GM23338 (cell line): Measurements from ENCODE around the gene LMLN. TPM values are rescaled to one million over a fixed set of nuclear protein-coding genes. Genes with fewer than 3 reads are reported as not detected.

Source experiments
- ATAC-seq: fragments of 200-7000 bp; cut with Tn5 transposase; 3 replicates; pipeline ENCODE4 v1.9.1; 2020
- DNase-seq: peaks from one replicate; pipeline ENCODE4 v3.0.0-alpha.2; 2015; ENCODE audit warnings: low spot score
- H2AFZ ChIP-seq: fragments of 200-600 bp; sonication (generic); 2 replicates; pipeline ENCODE4 v1.8.0; 2016; ENCODE audit warnings: antibody characterized with exemption, mild to moderate bottlenecking, moderate library complexity
- H3F3A ChIP-seq: fragments of 200-600 bp; sonication (generic); replicated peaks from 2 replicates; pipeline ENCODE4 v1.8.0; 2017; ENCODE audit warnings: antibody characterized with exemption, mixed run types, low read depth
- H3K27ac ChIP-seq: fragments of 200-600 bp; sonication (generic); 2 replicates; pipeline ENCODE4 v1.6.1; 2016; ENCODE audit warnings: low read depth
- H3K27me3 ChIP-seq: fragments of 200-600 bp; sonication (generic); 2 replicates; pipeline ENCODE4 v1.8.0; 2016; ENCODE audit warnings: mild to moderate bottlenecking, mixed run types, moderate library complexity; ENCODE audit not compliant: insufficient read depth
- H3K36me3 ChIP-seq: fragments of 200-600 bp; sonication (generic); 2 replicates; pipeline ENCODE4 v1.8.0; 2016; ENCODE audit warnings: mild to moderate bottlenecking; ENCODE audit not compliant: insufficient read depth
- H3K4me1 ChIP-seq: fragments of 200-600 bp; sonication (generic); 2 replicates; pipeline ENCODE4 v1.8.0; 2016; ENCODE audit warnings: mild to moderate bottlenecking, moderate library complexity; ENCODE audit not compliant: insufficient read depth
- H3K4me2 ChIP-seq: fragments of 200-600 bp; sonication (generic); 2 replicates; pipeline ENCODE4 v1.7.1; 2017; ENCODE audit warnings: mixed run types
- H3K4me3 ChIP-seq: fragments of 200-600 bp; sonication (generic); 2 replicates; pipeline ENCODE4 v1.6.1; 2016; ENCODE audit warnings: mixed run types
- H3K79me2 ChIP-seq: fragments of 200-600 bp; sonication (generic); replicated peaks from 2 replicates; pipeline ENCODE4 v1.8.0; 2017; ENCODE audit warnings: mild to moderate bottlenecking; ENCODE audit not compliant: insufficient read depth
- H3K9me2 ChIP-seq: fragments of 200-600 bp; sonication (generic); 2 replicates; pipeline ENCODE4 v1.8.0; 2017; ENCODE audit not compliant: insufficient read depth
- H4K20me1 ChIP-seq: fragments of 200-600 bp; sonication (generic); replicated peaks from 2 replicates; pipeline ENCODE4 v1.8.0; 2017; ENCODE audit warnings: mild to moderate bottlenecking; ENCODE audit not compliant: insufficient read depth
- H3K27ac Mint-ChIP-seq: 2 replicates; pipeline ENCODE4 v1.8.0; 2020; ENCODE audit warnings: inconsistent platforms, mild to moderate bottlenecking, moderate library complexity, mixed read lengths
- H3K27me3 Mint-ChIP-seq: 3 replicates; pipeline ENCODE4 v1.8.0; 2022; ENCODE audit warnings: low read depth, mild to moderate bottlenecking, moderate library complexity, mixed read lengths, inconsistent platforms; ENCODE audit not compliant: insufficient read depth, poor library complexity
- H3K36me3 Mint-ChIP-seq: 3 replicates; pipeline ENCODE4 v1.8.0; 2021; ENCODE audit warnings: low read depth, mild to moderate bottlenecking, inconsistent platforms, moderate library complexity, mixed read lengths
- H3K4me1 Mint-ChIP-seq: 3 replicates; pipeline ENCODE4 v1.8.0; 2020; ENCODE audit warnings: mild to moderate bottlenecking, inconsistent platforms, mixed read lengths
- H3K4me3 Mint-ChIP-seq: 3 replicates; pipeline ENCODE4 v1.8.0; 2021; ENCODE audit warnings: moderate library complexity, mild to moderate bottlenecking, inconsistent platforms, mixed read lengths
- H3K9me3 Mint-ChIP-seq: 3 replicates; pipeline ENCODE4 v1.8.0; 2020; ENCODE audit warnings: moderate library complexity, mild to moderate bottlenecking, inconsistent platforms, mixed read lengths
- CREB1 ChIP-seq: fragments of 250-450 bp; sonication (Bioruptor Pico); IDR thresholded peaks from 2 replicates; pipeline ENCODE4 v1.5.0; 2020; ENCODE audit warnings: low read depth, mild to moderate bottlenecking, moderate library complexity
- ETS1 ChIP-seq: IDR thresholded peaks from 2 replicates; pipeline ENCODE4 v1.6.1; 2016; ENCODE audit warnings: antibody characterized with exemption
- JUNB ChIP-seq: IDR thresholded peaks from one replicate; pipeline ENCODE4 v1.6.1; 2016; ENCODE audit warnings: antibody characterized with exemption; ENCODE audit not compliant: unreplicated experiment
- NANOG ChIP-seq: IDR thresholded peaks from 2 replicates; pipeline ENCODE4 v1.6.1; 2016; ENCODE audit warnings: antibody characterized with exemption, borderline replicate concordance
- POLR2AphosphoS5 ChIP-seq: IDR thresholded peaks from 2 replicates; pipeline ENCODE4 v1.6.1; 2016; ENCODE audit warnings: antibody characterized with exemption, low read depth
- ZNF462 ChIP-seq: fragments of 250-450 bp; sonication (Bioruptor Pico); IDR thresholded peaks from 2 replicates; pipeline ENCODE4 v1.5.0; 2020; ENCODE audit warnings: mild to moderate bottlenecking, moderate library complexity
- long read RNA-seq: library from polyadenylated mRNA; unstranded; transcript quantifications from one replicate; pipeline ENCODE4 v2.0.0, GENCODE V29; 2020; ENCODE audit not compliant: unreplicated experiment
- polyA plus RNA-seq: library from polyadenylated mRNA; unstranded; fragments of >200 nt; fragmentation: Nextera tagmentation; extraction: Ambion mirVana; gene quantifications from 2 replicates; pipeline ENCODE4 v1.2.1, GENCODE V29; 2016
- total RNA-seq: library from RNA; depleted of rRNA; stranded (reverse); fragments of >200 nt; shearing (Covaris generic); gene quantifications from 2 replicates; pipeline ENCODE4 v1.2.3, GENCODE V29; 2014; rRNA removed

LMLN gene, protein sequence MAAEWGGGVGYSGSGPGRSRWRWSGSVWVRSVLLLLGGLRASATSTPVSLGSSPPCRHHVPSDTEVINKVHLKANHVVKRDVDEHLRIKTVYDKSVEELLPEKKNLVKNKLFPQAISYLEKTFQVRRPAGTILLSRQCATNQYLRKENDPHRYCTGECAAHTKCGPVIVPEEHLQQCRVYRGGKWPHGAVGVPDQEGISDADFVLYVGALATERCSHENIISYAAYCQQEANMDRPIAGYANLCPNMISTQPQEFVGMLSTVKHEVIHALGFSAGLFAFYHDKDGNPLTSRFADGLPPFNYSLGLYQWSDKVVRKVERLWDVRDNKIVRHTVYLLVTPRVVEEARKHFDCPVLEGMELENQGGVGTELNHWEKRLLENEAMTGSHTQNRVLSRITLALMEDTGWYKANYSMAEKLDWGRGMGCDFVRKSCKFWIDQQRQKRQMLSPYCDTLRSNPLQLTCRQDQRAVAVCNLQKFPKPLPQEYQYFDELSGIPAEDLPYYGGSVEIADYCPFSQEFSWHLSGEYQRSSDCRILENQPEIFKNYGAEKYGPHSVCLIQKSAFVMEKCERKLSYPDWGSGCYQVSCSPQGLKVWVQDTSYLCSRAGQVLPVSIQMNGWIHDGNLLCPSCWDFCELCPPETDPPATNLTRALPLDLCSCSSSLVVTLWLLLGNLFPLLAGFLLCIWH
- total RNA-seq, result 2.9 and 4.3 TPM in 2 replicates
- polyA plus RNA-seq, result 1.6 and 2.3 TPM in 2 replicates
- long read RNA-seq, partial matches to known transcripts, result 0 of 1 reads
- long read RNA-seq, other reads (novel, unspliced or antisense), result 0 of 1 reads

GRCh38 chr3:197959891-197960693, at the start of gene LMLN:
Gene LMLN, plus strand, starts transcription at chr3:197960217. Its CDS starts 29 bp downstream, at chr3:197960246.
- H4K20me1 ChIP-seq, result peaks cover 5% of the 10 kb centered on the region
- peak; percentile 83 for ATAC-seq
- H3K9me2 ChIP-seq, result no peaks in the 10 kb centered on the region
- H3K79me2 ChIP-seq, result no peaks in the 10 kb centered on the region
- peaks cover 20% of the 10 kb centered on the region for H3K27me3 Mint-ChIP-seq
- peak within 1 kb of the TSS; percentile 92 for H3K27ac Mint-ChIP-seq
- peak within 1 kb of the TSS; percentile 96 for H2AFZ ChIP-seq
- H3K4me1 ChIP-seq, result peaks cover 6% of the 10 kb centered on the region; the same call in 1 of the 2 replicates
- peak within 1 kb of the TSS; percentile 91 for H3K4me3 ChIP-seq
- no peaks in the 10 kb centered on the region for H3K9me3 Mint-ChIP-seq
- peak; percentile 96 for DNase-seq
- peaks cover 25% of the 10 kb centered on the region for H3F3A ChIP-seq
- peaks cover 12% of the 10 kb centered on the region for H3K36me3 ChIP-seq
- H3K27ac ChIP-seq, result no peak within 1 kb of the TSS; the same call in 1 of the 2 replicates
- no peaks in the 10 kb centered on the region for H3K27me3 ChIP-seq
- peak within 1 kb of the TSS; percentile 92 for H3K4me3 Mint-ChIP-seq
- TF ChIP-seq NANOG (no peak), ZNF462 (CRISPR knock-in tag) (no peak), JUNB (no peak), POLR2AphosphoS5 (peak; percentile 80), CREB1 (CRISPR knock-in tag) (peak; percentile 88), ETS1 (0 out of 2 replicates have a peak, but pooled peaks have one; percentile 31)
- H3K4me1 Mint-ChIP-seq, result peaks cover 14% of the 10 kb centered on the region; the same call in 2 of the 3 replicates
- peak within 1 kb of the TSS; percentile 95 for H3K4me2 ChIP-seq
- H3K36me3 Mint-ChIP-seq, result peaks cover 20% of the 10 kb centered on the region
